Measurements from ENCODE around the gene C11orf91. TPM values are rescaled to one million over a fixed set of nuclear protein-coding genes. Genes with fewer than 3 reads are reported as not detected.

C11orf91 gene
- total RNA-seq, 4 donors from 2014 or later, result not detected

DNA sequence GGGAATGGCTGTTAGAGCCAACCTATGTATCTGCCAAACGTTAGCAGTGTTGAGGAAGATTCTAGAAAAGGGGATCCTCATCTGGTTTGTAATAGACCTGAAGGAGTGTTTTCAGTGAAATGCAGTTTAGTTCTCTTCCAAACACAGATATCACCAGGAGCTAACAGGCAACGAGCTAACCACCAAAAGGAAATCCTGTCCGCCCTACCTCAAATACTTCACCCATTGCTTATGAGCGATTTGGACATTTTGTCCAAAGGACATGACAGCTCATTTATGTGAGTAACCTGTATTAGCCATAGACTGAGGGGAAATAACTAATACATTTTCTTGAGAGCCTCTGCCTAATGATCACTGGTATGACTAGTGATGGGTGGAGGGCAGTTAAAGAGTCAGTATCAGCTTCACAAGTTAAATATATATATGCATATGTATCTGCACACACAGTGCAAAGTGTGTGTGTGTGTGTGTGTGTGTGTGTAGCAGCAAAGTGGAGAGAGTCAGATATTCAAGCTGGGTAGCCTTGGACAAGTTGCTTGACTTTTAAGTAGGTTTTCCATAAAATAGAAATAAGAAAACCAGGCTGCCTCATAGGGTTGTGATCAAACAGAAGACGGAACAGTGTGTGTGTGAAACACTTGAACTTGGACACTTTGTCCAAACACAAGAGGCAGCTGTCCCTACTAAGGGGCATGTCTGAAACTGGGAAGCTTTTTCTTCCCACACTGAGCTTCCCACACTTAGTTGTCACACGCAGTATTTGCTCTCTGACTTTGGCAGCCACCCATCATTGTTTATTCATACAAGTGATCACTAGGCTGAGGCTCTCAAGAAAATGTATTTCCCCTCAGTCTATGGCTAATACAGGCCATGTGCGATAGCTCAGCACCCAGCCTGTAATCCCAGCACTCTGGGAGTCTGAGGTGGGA lies 940 bp upstream of the C11orf91 start:
- WGBS, result 30% methylated on average over 7 of the region's 7 CpGs
- Histone ChIP-seq H3K9me3 (no peaks in the 10 kb centered on the region), H3K4me3 (peak overlapping the region; percentile 61 to 67 (median 62)), H3K36me3 (peaks cover 6 to 20% (median 13%) of the 10 kb centered on the region in 4 donors), H3K27me3 (no peaks in the 10 kb centered on the region), H3K27ac (replicated peaks in 1 of 4) (peak overlapping the region; percentile 67 to 79 (median 79)), H3K4me1 (peaks cover 58 to 68% (median 63%) of the 10 kb centered on the region in 4 donors)
- intact Hi-C loops (cut with DNase I), result no loop called here
- no peak for DNase-seq (ENCODE audit: extremely low spot score)
- TF ChIP-seq EP300 (IDR thresholded peaks at IDR 0.05) (peak; percentile 24), POLR2A (IDR thresholded peaks at IDR 0.05; ENCODE audit: low read depth) (no peak), POLR2AphosphoS5 (IDR thresholded peaks at IDR 0.05) (peak; percentile 53 to 61)

DNA sequence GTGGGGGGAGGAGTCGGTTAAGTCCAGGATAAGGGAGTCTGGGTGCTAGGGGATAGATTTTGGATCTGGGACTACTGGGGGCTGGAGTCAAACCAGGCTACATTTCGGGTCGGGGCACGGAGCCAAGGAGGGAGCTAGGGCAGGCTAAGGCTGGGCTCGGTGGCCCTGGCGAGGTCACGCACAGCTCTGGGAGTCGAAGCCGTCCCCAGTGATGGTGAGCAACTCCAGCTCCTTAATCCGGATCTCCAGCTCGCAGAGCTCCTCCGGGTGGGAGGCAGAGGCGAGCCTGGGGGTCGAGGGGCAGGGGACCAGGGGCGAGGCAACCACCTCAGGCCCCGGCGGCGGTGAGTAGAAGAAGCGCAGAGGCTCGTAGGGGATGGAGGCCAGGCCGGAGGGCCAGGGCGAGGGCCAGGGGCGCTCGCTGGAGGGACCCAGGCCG lies 544 bp downstream of the C11orf91 start:
- Histone ChIP-seq H3K9me3 (no peaks in the 10 kb centered on the region), H3K36me3 (peaks cover 2 to 9% (median 5%) of the 10 kb centered on the region in 4 donors), H3K4me1 (peaks cover 55 to 62% (median 57%) of the 10 kb centered on the region in 4 donors), H3K4me3 (peak overlapping the region; percentile 61 to 67 (median 62)), H3K27ac (replicated peaks in 1 of 4) (peak overlapping the region; percentile 67 to 79 (median 79)), H3K27me3 (no peaks in the 10 kb centered on the region)
- TF ChIP-seq EP300 (IDR thresholded peaks at IDR 0.05), result no peak
- TF ChIP-seq, protein P1, sequence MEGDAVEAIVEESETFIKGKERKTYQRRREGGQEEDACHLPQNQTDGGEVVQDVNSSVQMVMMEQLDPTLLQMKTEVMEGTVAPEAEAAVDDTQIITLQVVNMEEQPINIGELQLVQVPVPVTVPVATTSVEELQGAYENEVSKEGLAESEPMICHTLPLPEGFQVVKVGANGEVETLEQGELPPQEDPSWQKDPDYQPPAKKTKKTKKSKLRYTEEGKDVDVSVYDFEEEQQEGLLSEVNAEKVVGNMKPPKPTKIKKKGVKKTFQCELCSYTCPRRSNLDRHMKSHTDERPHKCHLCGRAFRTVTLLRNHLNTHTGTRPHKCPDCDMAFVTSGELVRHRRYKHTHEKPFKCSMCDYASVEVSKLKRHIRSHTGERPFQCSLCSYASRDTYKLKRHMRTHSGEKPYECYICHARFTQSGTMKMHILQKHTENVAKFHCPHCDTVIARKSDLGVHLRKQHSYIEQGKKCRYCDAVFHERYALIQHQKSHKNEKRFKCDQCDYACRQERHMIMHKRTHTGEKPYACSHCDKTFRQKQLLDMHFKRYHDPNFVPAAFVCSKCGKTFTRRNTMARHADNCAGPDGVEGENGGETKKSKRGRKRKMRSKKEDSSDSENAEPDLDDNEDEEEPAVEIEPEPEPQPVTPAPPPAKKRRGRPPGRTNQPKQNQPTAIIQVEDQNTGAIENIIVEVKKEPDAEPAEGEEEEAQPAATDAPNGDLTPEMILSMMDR (IDR thresholded peaks at IDR 0.05), result no peak
- TF ChIP-seq POLR2A (IDR thresholded peaks at IDR 0.05; ENCODE audit: low read depth), result no peak
- no peak for TF ChIP-seq POLR2AphosphoS5 (IDR thresholded peaks at IDR 0.05)
- intact Hi-C loops (cut with DNase I), result no loop called here
- DNase-seq (ENCODE audit: extremely low spot score), result no peak
- WGBS, result 65% methylated on average over 6 of the region's 25 CpGs

DNA sequence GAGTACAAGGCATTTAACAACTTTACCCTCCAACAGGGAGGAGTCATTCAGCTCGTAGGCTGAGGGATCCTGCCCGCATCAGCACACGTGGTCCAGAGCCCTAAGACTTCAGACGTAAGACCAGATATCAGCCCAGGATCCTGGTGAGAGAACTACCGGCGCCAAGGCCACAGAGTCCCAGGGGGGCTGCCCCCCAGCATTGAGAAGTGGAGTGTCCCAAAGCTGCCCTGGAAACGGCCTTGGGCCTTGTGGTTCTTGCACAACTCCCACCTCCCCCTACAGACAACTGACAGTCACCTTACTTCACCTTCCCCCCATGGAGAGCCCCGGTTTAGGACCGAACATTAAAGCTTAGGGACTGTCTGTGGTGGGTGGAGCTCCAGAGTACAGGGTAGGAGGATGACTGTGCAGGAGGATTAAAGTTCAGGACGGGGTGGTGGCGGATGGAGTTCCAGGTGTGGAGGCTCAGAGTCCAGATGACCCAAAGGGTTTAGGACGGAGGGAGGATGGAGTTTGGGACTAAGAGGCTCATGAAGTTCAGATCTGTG lies 1.0 kb downstream of the C11orf91 start:
- peak overlapping the region in 3 of 4 donors; percentile 61 to 67 (median 62) for H3K4me3 ChIP-seq
- H3K27ac ChIP-seq (replicated peaks in 1 of 4), result peak overlapping the region; percentile 67 to 79 (median 79)

DNA sequence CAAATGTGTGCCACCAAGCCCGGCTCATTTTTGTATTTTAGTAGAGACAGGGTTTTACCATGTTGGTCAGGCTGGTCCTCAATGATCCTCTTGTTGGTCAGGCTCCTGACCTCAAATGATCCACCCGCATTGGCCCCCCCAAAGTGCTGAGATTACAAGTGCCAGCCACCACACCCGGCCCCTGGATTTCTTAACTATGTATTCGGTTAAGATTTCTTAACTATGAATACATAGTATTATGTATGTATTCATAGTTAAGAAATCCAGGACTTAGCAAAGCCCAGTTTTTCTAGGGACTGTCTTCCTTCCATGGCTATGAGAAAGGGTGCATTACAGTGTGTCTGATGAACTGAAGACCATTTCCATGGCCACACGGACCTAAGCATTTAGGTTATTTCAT lies 1.7 kb downstream of the C11orf91 start:
- no peak for DNase-seq (ENCODE audit: extremely low spot score)
- no peaks in the 10 kb centered on the region for H3K27me3 ChIP-seq
- H3K4me1 ChIP-seq, result peaks cover 55 to 62% (median 60%) of the 10 kb centered on the region in 4 donors
- 91% methylated on average over 5 of the region's 5 CpGs for WGBS
- no peak overlapping the region for H3K4me3 ChIP-seq
- H3K36me3 ChIP-seq, result no peaks in the 10 kb centered on the region
- TF ChIP-seq POLR2A (IDR thresholded peaks at IDR 0.05; ENCODE audit: low read depth) (no peak), EP300 (IDR thresholded peaks at IDR 0.05) (no peak), POLR2AphosphoS5 (IDR thresholded peaks at IDR 0.05) (no peak)
- TF ChIP-seq, protein P1 (IDR thresholded peaks at IDR 0.05), result no peak
- no peaks in the 10 kb centered on the region for H3K9me3 ChIP-seq
- H3K27ac ChIP-seq (replicated peaks in 1 of 4), result no peak overlapping the region
- intact Hi-C loops (cut with DNase I), result loop anchor here (5.0 to 10.0 kb wide), 2 partner anchors 33 to 544 kb away; no protein-coding TSS in a partner anchor

More for the DNA sequence above, 1.0 kb downstream of the C11orf91 start:
- DNase-seq (ENCODE audit: extremely low spot score), result no peak
- intact Hi-C loops (cut with DNase I), result loop anchor here (5.0 to 10.0 kb wide), 2 partner anchors 33 to 545 kb away; no protein-coding TSS in a partner anchor
- H3K9me3 ChIP-seq, result no peaks in the 10 kb centered on the region
- H3K36me3 ChIP-seq, result peaks cover 0 to 5% (median 1%) of the 10 kb centered on the region in 4 donors
- TF ChIP-seq EP300 (IDR thresholded peaks at IDR 0.05) (no peak), POLR2A (IDR thresholded peaks at IDR 0.05; ENCODE audit: low read depth) (no peak), POLR2AphosphoS5 (IDR thresholded peaks at IDR 0.05) (no peak)
- TF ChIP-seq, protein P1 (IDR thresholded peaks at IDR 0.05), result no peak
- no peaks in the 10 kb centered on the region for H3K27me3 ChIP-seq
- 75% methylated on average over 12 of the region's 12 CpGs for WGBS
- H3K4me1 ChIP-seq, result peaks cover 55 to 62% (median 59%) of the 10 kb centered on the region in 4 donors

DNA sequence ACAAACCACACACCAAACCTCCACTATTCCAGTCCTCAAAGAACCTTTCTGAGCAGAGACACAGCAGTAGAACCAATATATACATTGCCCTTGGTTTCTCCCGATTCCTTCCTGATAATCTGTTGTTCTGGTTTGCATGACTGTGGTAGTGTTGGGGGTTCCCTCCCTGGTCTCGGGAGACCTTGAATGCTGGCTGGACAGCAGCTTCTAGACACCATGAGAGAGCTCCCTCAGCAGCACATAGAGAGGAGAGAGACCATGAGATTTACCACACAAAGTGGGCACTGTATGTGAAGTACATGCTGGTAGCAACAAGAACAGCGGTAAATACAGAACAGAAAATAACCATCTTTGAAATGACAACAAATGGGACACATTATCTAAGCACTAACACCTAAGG lies 2.6 kb downstream of the C11orf91 start:
- Histone ChIP-seq H3K27me3 (no peaks in the 10 kb centered on the region), H3K9me3 (no peaks in the 10 kb centered on the region), H3K27ac (replicated peaks in 1 of 4) (no peak overlapping the region), H3K36me3 (no peaks in the 10 kb centered on the region), H3K4me1 (peaks cover 54 to 62% (median 58%) of the 10 kb centered on the region in 4 donors), H3K4me3 (no peak overlapping the region)
- intact Hi-C loops (cut with DNase I), result loop anchor here (5.0 to 10.0 kb wide), 2 partner anchors 34 to 543 kb away; no protein-coding TSS in a partner anchor
- TF ChIP-seq EP300 (IDR thresholded peaks at IDR 0.05) (no peak), POLR2AphosphoS5 (IDR thresholded peaks at IDR 0.05) (no peak), POLR2A (IDR thresholded peaks at IDR 0.05; ENCODE audit: low read depth) (no peak)
- TF ChIP-seq, protein P1 (IDR thresholded peaks at IDR 0.05), result no peak
- 70% methylated on average over 3 of the region's 3 CpGs for WGBS
- no peak for DNase-seq (ENCODE audit: extremely low spot score)

Measured in esophagus muscularis mucosa (tissue), 4 donors.